ENCODE data around the gene NME7. TPM values are rescaled to one million over a fixed set of nuclear protein-coding genes. Genes with fewer than 3 reads are reported as not detected.
"Not testable (repeated sequence)": the region's sequence is repeated elsewhere in the genome, so short reads cannot be mapped to it uniquely, and the experiment has no call there.

Gene NME7, protein sequence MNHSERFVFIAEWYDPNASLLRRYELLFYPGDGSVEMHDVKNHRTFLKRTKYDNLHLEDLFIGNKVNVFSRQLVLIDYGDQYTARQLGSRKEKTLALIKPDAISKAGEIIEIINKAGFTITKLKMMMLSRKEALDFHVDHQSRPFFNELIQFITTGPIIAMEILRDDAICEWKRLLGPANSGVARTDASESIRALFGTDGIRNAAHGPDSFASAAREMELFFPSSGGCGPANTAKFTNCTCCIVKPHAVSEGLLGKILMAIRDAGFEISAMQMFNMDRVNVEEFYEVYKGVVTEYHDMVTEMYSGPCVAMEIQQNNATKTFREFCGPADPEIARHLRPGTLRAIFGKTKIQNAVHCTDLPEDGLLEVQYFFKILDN
- 63.9 TPM for polyA plus RNA-seq (2012; ENCODE audit: insufficient read depth, insufficient read length, low read depth)

DNA sequence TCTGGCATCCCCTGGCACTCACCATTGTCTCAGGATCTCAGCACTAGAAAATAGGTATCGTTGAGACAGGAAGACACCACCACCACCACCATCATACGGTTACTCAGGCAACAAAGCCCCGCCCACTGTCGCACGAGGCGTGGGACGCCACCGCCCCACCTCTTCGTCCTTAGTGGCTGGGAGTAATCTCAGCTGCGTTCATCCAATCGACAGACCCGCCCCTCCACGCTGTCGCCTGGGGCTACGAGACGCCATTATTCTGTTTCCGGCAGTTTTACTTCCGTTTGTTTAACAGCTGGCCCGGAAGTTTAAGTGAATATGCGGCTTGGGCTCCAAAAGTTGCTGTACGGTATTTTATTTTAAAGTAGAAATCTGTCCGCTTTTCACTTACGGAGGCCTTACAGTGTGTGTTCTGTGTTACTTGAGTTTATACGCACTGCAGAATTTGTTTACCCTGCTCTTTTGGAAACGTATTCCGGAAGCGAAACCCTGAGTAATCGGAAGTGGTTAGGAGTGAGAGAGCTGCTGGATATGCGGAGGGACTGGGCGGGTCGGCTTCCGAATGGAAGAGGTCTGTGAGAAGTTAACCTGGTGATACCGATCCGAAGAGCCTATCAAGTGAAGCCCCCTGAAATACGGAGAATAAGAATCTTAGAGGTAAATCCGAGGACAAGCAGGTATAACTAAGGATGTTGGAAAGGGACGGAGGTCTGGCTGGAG lies at the start of gene NME7, which contains the start of gene BLZF1:
Gene NME7, minus strand, starts transcription at position 112 of the 720 bp plus-strand sequence. Its CDS starts 87 bp downstream, at position 25.
Gene BLZF1, plus strand, starts transcription at position 510 of the 720 bp plus-strand sequence. CDS start 1,328 bp downstream, outside the sequence.
- Histone ChIP-seq H3K27me3 (no peaks in the 10 kb centered on the region), H3K4me3 (ENCODE audit: low read depth, low read length) (peak within 1 kb of the TSS; percentile 92), H3K9me3 (no peaks in the 10 kb centered on the region), H3K36me3 (peaks cover 7% of the 10 kb centered on the region; the same call in 1 of the 2 replicates), H3K4me1 (no peaks in the 10 kb centered on the region)
- DNase-seq = peak; percentile 98
- TF ChIP-seq, protein P1, sequence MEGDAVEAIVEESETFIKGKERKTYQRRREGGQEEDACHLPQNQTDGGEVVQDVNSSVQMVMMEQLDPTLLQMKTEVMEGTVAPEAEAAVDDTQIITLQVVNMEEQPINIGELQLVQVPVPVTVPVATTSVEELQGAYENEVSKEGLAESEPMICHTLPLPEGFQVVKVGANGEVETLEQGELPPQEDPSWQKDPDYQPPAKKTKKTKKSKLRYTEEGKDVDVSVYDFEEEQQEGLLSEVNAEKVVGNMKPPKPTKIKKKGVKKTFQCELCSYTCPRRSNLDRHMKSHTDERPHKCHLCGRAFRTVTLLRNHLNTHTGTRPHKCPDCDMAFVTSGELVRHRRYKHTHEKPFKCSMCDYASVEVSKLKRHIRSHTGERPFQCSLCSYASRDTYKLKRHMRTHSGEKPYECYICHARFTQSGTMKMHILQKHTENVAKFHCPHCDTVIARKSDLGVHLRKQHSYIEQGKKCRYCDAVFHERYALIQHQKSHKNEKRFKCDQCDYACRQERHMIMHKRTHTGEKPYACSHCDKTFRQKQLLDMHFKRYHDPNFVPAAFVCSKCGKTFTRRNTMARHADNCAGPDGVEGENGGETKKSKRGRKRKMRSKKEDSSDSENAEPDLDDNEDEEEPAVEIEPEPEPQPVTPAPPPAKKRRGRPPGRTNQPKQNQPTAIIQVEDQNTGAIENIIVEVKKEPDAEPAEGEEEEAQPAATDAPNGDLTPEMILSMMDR (IDR thresholded peaks at IDR 0.05; ENCODE audit: low read depth, low read length) = no peak

DNA sequence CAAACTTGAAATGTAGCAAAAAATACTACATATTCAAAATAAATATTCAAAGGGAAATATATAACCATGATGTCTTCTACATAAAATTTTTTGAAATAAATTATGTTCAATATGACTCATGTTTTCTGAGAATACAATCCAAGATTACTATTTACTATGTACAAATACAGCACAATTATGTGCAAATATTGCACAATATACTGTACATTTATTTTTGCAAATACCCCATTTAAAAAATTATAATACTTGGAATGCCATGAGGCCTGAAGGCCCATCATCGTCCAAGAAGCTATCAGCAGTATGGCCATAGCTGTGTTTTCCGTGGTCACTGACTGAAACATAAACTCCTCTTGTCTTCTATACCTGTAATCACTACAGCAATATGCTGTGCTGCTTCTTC lies 47.4 kb upstream of the NME7 start:
- H3K4me3 ChIP-seq (ENCODE audit: low read depth, low read length) = no peak overlapping the region
- no peak for DNase-seq
- H3K36me3 ChIP-seq = no peaks in the 10 kb centered on the region
- H3K9me3 ChIP-seq = no peaks in the 10 kb centered on the region
- H3K4me1 ChIP-seq = no peaks in the 10 kb centered on the region
- TF ChIP-seq, protein P1 (IDR thresholded peaks at IDR 0.05; ENCODE audit: low read depth, low read length) = no peak
- H3K27me3 ChIP-seq = no peaks in the 10 kb centered on the region; the same call in 1 of the 2 replicates

DNA sequence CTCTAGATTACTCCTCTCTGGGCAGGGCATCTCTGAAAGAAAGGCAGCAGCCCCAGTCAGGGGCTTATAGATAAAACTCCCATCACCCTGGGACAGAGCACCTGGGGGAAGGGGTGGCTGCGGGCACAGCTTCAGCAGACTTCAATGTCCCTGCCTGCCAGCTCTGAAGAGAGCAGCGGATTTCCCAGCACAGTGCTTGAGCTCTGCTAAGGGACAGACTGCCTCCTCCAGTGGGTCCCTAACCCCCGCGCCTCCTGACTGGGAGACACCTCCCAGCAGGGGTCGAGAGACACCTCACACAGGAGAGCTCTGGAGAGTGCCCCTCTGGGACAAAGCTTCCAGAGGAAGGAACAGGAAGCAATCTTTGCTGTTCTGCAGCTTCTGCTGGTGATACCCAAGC lies 40.7 kb upstream of the NME7 start:
- not testable (repeated sequence) for H3K9me3 ChIP-seq; H3K36me3 ChIP-seq; DNase-seq; H3K4me1 ChIP-seq; H3K27me3 ChIP-seq; H3K4me3 ChIP-seq (ENCODE audit: low read depth, low read length)

DNA sequence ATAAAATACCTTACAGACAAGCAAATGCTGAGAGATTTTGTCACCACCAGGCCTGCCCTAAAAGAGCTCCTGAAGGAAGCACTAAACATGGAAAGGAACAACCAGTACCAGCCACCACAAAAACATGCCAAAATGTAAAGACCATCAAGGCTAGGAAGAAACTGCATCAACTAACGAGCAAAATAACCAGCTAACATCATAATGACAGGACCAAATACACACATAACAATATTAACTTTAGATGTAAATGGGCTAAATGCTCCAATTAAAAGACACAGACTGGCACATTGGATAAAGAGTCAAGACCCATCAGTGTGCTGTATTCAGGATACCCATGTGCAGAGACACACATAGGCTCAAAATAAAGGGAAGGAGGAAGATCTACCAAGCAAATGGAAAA lies 35.0 kb upstream of the NME7 start:
- H3K4me1 ChIP-seq; H3K9me3 ChIP-seq; H3K4me3 ChIP-seq (ENCODE audit: low read depth, low read length); H3K36me3 ChIP-seq; H3K27me3 ChIP-seq; DNase-seq: not testable (repeated sequence)

DNA sequence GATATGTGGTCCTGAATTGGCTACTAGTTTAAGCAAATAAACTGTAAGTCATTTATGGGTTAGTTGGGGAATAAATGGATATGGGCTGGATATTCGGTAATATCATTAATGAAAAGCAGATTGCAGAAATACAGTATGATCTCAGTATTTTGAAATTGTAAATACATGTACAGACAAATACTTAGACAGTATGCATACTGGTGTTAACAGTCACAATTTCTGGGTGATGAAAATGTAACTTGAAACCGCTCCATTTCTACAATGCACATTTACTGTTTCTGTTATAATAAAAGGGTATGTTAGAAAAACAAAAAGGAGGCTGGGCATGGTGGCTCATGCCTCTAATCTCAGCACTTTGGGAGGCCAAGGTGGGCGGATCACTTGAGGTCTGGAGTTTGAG lies 28.4 kb upstream of the NME7 start:
- no peak for DNase-seq
- peaks cover 3% of the 10 kb centered on the region; the same call in 1 of the 2 replicates for H3K36me3 ChIP-seq
- no peak overlapping the region for H3K4me3 ChIP-seq (ENCODE audit: low read depth, low read length)
- no peaks in the 10 kb centered on the region for H3K27me3 ChIP-seq
- TF ChIP-seq, protein P1 (IDR thresholded peaks at IDR 0.05; ENCODE audit: low read depth, low read length) = no peak
- H3K9me3 ChIP-seq = no peaks in the 10 kb centered on the region
- no peaks in the 10 kb centered on the region for H3K4me1 ChIP-seq

DNA sequence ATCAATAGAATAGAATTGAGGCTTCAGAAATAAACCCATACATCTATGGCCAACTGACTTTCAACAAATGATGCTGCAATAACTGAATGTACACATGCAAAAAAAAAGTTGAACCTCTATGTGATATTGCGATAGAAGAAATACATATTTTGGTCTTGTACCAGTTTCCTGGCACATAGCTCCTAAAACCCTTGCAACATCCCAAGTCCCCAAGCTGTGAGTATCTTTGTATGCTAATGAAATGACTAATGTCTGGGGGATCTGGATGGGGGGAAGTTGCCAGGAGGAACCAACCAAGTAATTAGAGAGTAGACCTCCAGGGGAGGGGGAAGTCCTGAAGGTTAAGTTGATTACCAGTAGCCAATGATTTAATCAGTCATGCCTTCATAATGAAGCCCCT lies 24.8 kb upstream of the NME7 start:
- H3K27me3 ChIP-seq = no peaks in the 10 kb centered on the region
- H3K4me1 ChIP-seq = no peaks in the 10 kb centered on the region
- TF ChIP-seq, protein P1 (IDR thresholded peaks at IDR 0.05; ENCODE audit: low read depth, low read length) = no peak
- no peak for DNase-seq
- no peaks in the 10 kb centered on the region for H3K9me3 ChIP-seq
- H3K4me3 ChIP-seq (ENCODE audit: low read depth, low read length) = no peak overlapping the region
- H3K36me3 ChIP-seq = peaks cover 18% of the 10 kb centered on the region

DNA sequence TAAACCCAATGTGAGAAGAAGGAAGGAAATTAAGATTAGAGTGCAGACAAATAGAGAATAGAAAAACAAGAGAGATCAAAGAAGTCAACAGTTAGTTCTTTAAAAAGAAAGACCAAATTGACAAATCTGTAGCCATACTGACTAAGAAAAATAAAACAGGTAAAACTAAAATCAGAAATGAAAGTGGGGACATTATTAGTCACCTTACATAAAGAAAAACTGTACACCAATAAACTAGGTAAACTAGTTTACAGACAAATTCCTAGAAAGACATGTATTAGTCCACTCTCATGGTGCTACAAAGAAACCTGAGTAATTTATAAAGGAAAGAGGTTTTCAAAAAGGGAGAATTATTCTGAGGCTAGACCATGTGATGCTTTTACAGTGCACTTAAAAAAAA lies 22.7 kb upstream of the NME7 start:
- DNase-seq = no peak
- no peaks in the 10 kb centered on the region for H3K27me3 ChIP-seq
- TF ChIP-seq, protein P1 (IDR thresholded peaks at IDR 0.05; ENCODE audit: low read depth, low read length) = no peak
- no peaks in the 10 kb centered on the region for H3K9me3 ChIP-seq
- H3K36me3 ChIP-seq = peaks cover 18% of the 10 kb centered on the region
- H3K4me1 ChIP-seq = no peaks in the 10 kb centered on the region
- no peak overlapping the region for H3K4me3 ChIP-seq (ENCODE audit: low read depth, low read length)
